ENCODE results near the gene PPFIBP1. TPM values are rescaled to one million over a fixed set of nuclear protein-coding genes. Genes with fewer than 3 reads are reported as not detected.

The PPFIBP1 gene
- total RNA-seq, 1 donor from 2014 or later = 84.1 TPM

DNA sequence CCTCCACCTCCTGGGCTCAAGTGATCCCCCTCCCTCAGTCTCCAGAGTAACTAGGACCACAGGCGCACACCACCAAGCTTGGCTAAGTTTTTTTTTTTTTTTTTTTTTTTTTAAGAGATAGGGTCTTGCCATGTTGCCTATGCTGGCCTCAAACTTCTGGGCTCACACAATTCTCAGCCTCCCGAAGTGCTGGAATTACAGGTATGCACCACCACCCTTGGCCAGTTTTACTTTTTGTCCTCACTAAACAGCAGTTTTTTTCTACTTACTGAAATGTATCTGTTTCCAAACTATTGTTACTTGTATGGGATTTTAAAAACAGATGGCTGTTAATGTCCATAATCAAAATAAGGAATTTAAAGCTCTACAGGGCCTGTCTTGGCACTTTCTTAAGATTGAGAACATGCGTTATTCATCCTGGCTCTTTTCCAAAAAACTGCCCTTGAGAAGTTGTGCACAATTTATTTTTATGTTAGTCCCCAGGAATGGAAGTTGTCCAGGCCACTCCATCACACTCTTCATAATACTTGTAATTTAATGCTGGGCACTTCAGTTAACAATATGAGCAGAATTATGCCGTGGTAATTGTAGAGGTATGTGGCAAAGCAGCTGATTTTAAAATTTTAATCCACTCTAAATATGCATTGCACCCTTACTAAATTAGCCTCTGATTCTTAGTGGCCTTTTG lies 120.3 kb downstream of the PPFIBP1 start:
- Mint-ChIP-seq H3K9me3 (ENCODE audit: unreplicated experiment) (no peaks in the 10 kb centered on the region), H3K27ac (ENCODE audit: unreplicated experiment) (peak overlapping the region; percentile 78), H3K4me3 (ENCODE audit: unreplicated experiment) (no peak overlapping the region), H3K27me3 (ENCODE audit: unreplicated experiment) (no peaks in the 10 kb centered on the region), H3K4me1 (ENCODE audit: unreplicated experiment) (peaks cover 47% of the 10 kb centered on the region), H3K36me3 (ENCODE audit: unreplicated experiment) (peaks cover 17% of the 10 kb centered on the region)
- DNase-seq (ENCODE audit: extremely low spot score, unreplicated experiment) = no peak
- TF ChIP-seq, protein P1, sequence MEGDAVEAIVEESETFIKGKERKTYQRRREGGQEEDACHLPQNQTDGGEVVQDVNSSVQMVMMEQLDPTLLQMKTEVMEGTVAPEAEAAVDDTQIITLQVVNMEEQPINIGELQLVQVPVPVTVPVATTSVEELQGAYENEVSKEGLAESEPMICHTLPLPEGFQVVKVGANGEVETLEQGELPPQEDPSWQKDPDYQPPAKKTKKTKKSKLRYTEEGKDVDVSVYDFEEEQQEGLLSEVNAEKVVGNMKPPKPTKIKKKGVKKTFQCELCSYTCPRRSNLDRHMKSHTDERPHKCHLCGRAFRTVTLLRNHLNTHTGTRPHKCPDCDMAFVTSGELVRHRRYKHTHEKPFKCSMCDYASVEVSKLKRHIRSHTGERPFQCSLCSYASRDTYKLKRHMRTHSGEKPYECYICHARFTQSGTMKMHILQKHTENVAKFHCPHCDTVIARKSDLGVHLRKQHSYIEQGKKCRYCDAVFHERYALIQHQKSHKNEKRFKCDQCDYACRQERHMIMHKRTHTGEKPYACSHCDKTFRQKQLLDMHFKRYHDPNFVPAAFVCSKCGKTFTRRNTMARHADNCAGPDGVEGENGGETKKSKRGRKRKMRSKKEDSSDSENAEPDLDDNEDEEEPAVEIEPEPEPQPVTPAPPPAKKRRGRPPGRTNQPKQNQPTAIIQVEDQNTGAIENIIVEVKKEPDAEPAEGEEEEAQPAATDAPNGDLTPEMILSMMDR (IDR thresholded peaks at IDR 0.05) = no peak

DNA sequence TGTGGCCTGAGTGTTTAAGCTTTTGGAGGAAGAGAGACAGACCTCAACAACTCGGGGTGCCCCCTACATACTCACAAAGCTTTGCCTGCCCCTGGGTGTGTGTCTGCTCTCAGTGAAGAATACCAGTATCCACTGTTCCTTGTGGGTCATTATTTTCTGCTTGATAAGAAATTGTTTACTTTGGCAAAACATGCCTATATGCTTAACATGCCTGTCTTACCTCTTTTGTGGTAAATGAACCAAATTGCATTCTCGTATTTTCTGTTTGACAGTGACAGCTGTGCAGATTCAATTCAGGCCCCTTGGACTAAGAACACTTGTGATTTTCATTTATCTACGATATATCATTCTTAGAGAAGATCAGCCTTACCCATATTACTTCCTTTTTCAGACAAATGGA lies 121.7 kb downstream of the PPFIBP1 start:
- Mint-ChIP-seq H3K4me1 (ENCODE audit: unreplicated experiment) (peaks cover 34% of the 10 kb centered on the region), H3K4me3 (ENCODE audit: unreplicated experiment) (no peak overlapping the region), H3K9me3 (ENCODE audit: unreplicated experiment) (no peaks in the 10 kb centered on the region), H3K36me3 (ENCODE audit: unreplicated experiment) (peaks cover 21% of the 10 kb centered on the region), H3K27ac (ENCODE audit: unreplicated experiment) (peak overlapping the region; percentile 78), H3K27me3 (ENCODE audit: unreplicated experiment) (no peaks in the 10 kb centered on the region)
- no peak for DNase-seq (ENCODE audit: extremely low spot score, unreplicated experiment)
- TF ChIP-seq, protein P1 (IDR thresholded peaks at IDR 0.05) = no peak

- Mint-ChIP-seq H3K27ac (ENCODE audit: unreplicated experiment) (no peak overlapping the region), H3K36me3 (ENCODE audit: unreplicated experiment) (peaks cover 23% of the 10 kb centered on the region), H3K4me3 (ENCODE audit: unreplicated experiment) (no peak overlapping the region), H3K27me3 (ENCODE audit: unreplicated experiment) (no peaks in the 10 kb centered on the region), H3K4me1 (ENCODE audit: unreplicated experiment) (peaks cover 30% of the 10 kb centered on the region), H3K9me3 (ENCODE audit: unreplicated experiment) (no peaks in the 10 kb centered on the region)
- DNase-seq (ENCODE audit: extremely low spot score, unreplicated experiment) = no peak
- TF ChIP-seq, protein P1 (IDR thresholded peaks at IDR 0.05) = no peak
Observed at GRCh38 chr12:27646149-27646548, 122.1 kb downstream of the PPFIBP1 start.

GRCh38 chr12:27650011-27650410 lies 126.0 kb downstream of the PPFIBP1 start:
- TF ChIP-seq, protein P1 (IDR thresholded peaks at IDR 0.05) = no peak
- no peak overlapping the region for H3K27ac Mint-ChIP-seq (ENCODE audit: unreplicated experiment)
- H3K9me3 Mint-ChIP-seq (ENCODE audit: unreplicated experiment) = no peaks in the 10 kb centered on the region
- no peak overlapping the region for H3K4me3 Mint-ChIP-seq (ENCODE audit: unreplicated experiment)
- peaks cover 16% of the 10 kb centered on the region for H3K4me1 Mint-ChIP-seq (ENCODE audit: unreplicated experiment)
- no peaks in the 10 kb centered on the region for H3K27me3 Mint-ChIP-seq (ENCODE audit: unreplicated experiment)
- H3K36me3 Mint-ChIP-seq (ENCODE audit: unreplicated experiment) = peaks cover 23% of the 10 kb centered on the region
- no peak for DNase-seq (ENCODE audit: extremely low spot score, unreplicated experiment)

DNA sequence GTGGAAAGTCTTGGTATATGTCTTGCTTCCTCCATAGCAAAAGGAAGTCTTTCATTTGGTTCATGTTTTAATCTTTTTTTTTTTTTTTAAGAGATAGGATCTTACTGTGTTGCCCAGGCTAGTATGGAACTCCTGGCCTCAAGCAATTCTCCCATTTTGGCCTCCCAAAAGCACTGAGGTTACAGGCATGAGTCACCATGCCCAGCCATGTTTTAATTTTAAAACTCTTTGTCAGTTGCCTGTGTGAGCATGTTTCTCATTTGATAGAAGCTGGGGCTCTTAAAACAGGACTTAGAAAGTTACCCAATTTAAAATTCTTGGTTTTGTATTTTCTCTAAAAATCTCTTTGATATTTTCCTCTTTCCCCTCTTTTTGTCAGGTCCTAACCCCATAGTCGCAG lies 127.2 kb downstream of the PPFIBP1 start:
- TF ChIP-seq, protein P1 (IDR thresholded peaks at IDR 0.05) = no peak
- Mint-ChIP-seq H3K27me3 (ENCODE audit: unreplicated experiment) (no peaks in the 10 kb centered on the region), H3K4me1 (ENCODE audit: unreplicated experiment) (peaks cover 6% of the 10 kb centered on the region), H3K9me3 (ENCODE audit: unreplicated experiment) (no peaks in the 10 kb centered on the region), H3K4me3 (ENCODE audit: unreplicated experiment) (no peak overlapping the region), H3K27ac (ENCODE audit: unreplicated experiment) (peak overlapping the region; percentile 77), H3K36me3 (ENCODE audit: unreplicated experiment) (peaks cover 17% of the 10 kb centered on the region)
- no peak for DNase-seq (ENCODE audit: extremely low spot score, unreplicated experiment)
